Ishikawa (cell line): Measurements from ENCODE around the gene DAP.

ENCODE experiments used
- CEBPB ChIP-seq: IDR thresholded peaks from 2 replicates; pipeline ENCODE4 v1.6.1; 2012
- CREB1 ChIP-seq: IDR thresholded peaks from 2 replicates; pipeline ENCODE4 v1.6.1; 2012; ENCODE audit warnings: low read depth
- EGR1 ChIP-seq: IDR thresholded peaks from 2 replicates; pipeline ENCODE4 v1.6.1; 2012
- EP300 ChIP-seq: IDR thresholded peaks from 2 replicates; pipeline ENCODE4 v1.6.1; 2012; ENCODE audit warnings: borderline replicate concordance
- FOXM1 ChIP-seq: IDR thresholded peaks from 2 replicates; pipeline ENCODE4 v1.6.1; 2012; ENCODE audit warnings: low read depth, borderline replicate concordance
- RAD21 ChIP-seq: IDR thresholded peaks from 2 replicates; pipeline ENCODE4 v1.6.1; 2012; ENCODE audit warnings: low read depth
- TAF1 ChIP-seq: IDR thresholded peaks from 2 replicates; pipeline ENCODE4 v1.6.1; 2012; ENCODE audit warnings: low read depth, mild to moderate bottlenecking
- TCF12 ChIP-seq: IDR thresholded peaks from 2 replicates; pipeline ENCODE4 v1.6.1; 2012; ENCODE audit warnings: low read depth
- TEAD4 ChIP-seq: IDR thresholded peaks from 2 replicates; pipeline ENCODE4 v1.6.1; 2012
- YY1 ChIP-seq: IDR thresholded peaks from 2 replicates; pipeline ENCODE4 v1.6.1; 2012; ENCODE audit warnings: low read depth
- ZBTB7A ChIP-seq: IDR thresholded peaks from 2 replicates; pipeline ENCODE4 v1.6.1; 2012; ENCODE audit warnings: low read depth
- TF ChIP-seq, protein P1 (sequence below): IDR thresholded peaks from 2 replicates; pipeline ENCODE4 v1.6.1; 2012
- TF ChIP-seq, protein P2 (sequence below): IDR thresholded peaks from 2 replicates; pipeline ENCODE4 v1.6.1; 2012
- TF ChIP-seq, protein P3 (sequence below): IDR thresholded peaks from 2 replicates; pipeline ENCODE4 v1.6.1; 2012; ENCODE audit warnings: low read depth, mild to moderate bottlenecking

DNA sequence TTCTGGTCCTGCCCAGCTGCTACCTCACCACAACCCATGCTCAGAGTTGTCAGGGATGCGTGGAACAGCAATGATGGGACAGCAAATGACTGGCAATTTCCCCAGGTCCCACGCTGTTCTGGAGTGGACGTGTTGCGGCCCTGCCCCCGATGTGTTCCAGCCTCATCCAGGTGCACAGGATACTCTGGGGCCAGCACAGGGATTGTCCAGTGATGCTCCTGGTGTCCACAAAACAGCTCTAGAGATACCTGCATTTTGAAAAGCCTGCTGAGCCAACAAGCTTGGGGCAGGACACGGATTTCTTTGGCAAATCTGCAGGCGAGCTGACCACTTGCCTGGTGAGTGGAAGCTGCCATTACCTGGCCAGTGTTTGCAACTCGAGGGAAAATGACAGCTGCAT, 108.4 kb downstream of the DAP start:
- no peak for TF ChIP-seq EGR1
- TF ChIP-seq RAD21, result no peak
- TF ChIP-seq EP300, result no peak
- no peak for TF ChIP-seq TAF1
- TF ChIP-seq FOXM1, result no peak
- no peak for TF ChIP-seq YY1
- TF ChIP-seq TEAD4, result no peak
- no peak for TF ChIP-seq CEBPB
- TF ChIP-seq, protein P1, sequence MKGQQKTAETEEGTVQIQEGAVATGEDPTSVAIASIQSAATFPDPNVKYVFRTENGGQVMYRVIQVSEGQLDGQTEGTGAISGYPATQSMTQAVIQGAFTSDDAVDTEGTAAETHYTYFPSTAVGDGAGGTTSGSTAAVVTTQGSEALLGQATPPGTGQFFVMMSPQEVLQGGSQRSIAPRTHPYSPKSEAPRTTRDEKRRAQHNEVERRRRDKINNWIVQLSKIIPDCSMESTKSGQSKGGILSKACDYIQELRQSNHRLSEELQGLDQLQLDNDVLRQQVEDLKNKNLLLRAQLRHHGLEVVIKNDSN, result no peak
- TF ChIP-seq, protein P2, sequence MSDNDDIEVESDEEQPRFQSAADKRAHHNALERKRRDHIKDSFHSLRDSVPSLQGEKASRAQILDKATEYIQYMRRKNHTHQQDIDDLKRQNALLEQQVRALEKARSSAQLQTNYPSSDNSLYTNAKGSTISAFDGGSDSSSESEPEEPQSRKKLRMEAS, result no peak
- TF ChIP-seq, protein P3, sequence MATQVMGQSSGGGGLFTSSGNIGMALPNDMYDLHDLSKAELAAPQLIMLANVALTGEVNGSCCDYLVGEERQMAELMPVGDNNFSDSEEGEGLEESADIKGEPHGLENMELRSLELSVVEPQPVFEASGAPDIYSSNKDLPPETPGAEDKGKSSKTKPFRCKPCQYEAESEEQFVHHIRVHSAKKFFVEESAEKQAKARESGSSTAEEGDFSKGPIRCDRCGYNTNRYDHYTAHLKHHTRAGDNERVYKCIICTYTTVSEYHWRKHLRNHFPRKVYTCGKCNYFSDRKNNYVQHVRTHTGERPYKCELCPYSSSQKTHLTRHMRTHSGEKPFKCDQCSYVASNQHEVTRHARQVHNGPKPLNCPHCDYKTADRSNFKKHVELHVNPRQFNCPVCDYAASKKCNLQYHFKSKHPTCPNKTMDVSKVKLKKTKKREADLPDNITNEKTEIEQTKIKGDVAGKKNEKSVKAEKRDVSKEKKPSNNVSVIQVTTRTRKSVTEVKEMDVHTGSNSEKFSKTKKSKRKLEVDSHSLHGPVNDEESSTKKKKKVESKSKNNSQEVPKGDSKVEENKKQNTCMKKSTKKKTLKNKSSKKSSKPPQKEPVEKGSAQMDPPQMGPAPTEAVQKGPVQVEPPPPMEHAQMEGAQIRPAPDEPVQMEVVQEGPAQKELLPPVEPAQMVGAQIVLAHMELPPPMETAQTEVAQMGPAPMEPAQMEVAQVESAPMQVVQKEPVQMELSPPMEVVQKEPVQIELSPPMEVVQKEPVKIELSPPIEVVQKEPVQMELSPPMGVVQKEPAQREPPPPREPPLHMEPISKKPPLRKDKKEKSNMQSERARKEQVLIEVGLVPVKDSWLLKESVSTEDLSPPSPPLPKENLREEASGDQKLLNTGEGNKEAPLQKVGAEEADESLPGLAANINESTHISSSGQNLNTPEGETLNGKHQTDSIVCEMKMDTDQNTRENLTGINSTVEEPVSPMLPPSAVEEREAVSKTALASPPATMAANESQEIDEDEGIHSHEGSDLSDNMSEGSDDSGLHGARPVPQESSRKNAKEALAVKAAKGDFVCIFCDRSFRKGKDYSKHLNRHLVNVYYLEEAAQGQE, result no peak
- no peak for TF ChIP-seq CREB1
- no peak for TF ChIP-seq TCF12
- TF ChIP-seq ZBTB7A, result no peak
